DMS53 treated with DMSO at 0.1 percent for 48 hours (cell line): Measurements from ENCODE around the gene CHCHD6.

Experiments used
- DNase-seq: peaks from one replicate; lab custom pipeline; 2025; ENCODE audit not compliant: unreplicated experiment; lab: John Stamatoyannopoulos, UW

CHCHD6 gene

DNA sequence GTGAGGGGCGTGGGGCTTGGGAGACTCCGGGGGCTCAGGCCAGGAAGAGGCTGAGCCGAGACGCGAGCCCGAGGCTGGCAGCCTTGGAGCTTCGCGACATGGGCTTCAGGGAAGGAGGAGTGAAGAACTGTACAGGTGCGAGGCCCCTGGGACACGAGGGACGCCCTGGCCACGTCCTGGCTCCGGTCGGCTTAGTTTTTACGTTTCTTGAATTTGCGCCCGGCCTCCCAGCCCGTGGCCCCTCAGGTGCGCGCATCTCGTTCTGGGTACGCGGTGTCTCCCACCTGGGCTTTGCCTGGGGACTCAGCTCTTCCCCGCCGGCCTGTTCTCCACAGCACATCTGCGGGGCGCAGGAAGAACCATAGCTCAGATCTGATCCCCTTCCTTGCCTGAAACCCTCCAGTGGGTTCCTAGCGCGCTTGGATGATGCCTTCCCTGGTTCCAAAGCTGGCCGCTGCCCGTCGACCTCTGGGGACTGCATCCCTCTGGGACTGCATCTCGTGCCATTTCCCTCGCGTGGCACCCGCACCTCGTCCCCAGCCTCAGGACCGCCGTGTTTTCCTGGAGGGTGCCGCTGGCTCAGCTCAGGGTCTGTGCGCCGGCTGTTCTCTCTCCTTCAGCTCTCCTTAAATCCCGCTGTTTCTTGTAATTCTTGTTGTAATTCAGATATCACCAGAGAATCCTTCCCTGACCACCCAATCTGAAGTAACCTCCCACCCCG is 614 bp downstream of the CHCHD6 start:
- no peak for DNase-seq

DNA sequence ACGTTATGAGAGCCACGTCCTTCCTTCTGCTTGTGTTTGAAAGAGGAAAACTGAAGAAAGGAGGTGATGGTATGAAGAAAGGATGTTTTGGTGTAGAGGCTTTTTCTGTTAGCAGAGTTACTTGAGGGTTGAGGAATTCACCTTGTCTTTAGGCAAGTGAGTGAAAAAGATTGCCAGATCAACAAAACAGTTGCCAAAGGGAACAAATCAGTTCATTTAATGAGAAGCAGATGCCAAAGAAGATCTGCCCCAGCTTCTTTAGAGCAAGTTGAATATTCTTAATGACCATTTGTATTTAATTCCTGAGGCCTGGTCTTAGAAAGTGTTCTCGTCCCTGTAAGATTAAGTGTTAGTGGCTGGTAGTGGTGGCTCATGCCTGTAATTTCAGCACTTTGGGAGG is 2.6 kb downstream of the CHCHD6 start:
- DNase-seq: no peak

DNA sequence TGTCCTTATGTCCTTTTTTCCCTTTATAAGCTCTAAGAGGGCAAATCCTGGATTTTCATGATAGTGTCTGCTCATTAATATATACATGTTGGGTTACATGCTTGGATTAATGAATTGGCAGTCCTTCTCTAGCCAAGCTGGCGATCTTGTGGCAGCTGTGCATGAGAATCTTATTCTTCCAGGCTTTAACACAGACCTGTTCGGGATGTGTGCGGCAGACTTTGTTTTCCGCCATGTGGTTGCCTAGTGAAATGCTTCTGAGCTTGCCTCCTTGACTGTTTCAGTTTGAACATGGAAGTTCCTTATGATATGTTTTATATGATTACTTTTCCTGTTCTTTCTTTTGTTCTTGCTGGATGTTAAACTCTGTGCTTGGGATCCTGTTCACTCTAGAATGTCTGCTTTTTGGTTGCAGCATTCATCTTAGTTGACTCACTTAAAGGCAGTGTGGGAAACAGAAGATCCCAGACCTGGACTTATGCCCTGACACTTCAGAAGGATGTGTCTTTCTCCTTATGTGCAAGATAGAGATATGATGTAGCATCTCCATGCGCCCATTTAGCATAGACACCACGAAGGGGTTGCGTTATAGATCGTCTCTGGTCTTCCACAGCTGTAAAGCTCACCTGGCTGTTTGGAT is 7.2 kb downstream of the CHCHD6 start:
- DNase-seq: no peak

- no peak for DNase-seq
Observed at GRCh38 chr3:126713199-126713598, 9.2 kb downstream of the CHCHD6 start.

DNA sequence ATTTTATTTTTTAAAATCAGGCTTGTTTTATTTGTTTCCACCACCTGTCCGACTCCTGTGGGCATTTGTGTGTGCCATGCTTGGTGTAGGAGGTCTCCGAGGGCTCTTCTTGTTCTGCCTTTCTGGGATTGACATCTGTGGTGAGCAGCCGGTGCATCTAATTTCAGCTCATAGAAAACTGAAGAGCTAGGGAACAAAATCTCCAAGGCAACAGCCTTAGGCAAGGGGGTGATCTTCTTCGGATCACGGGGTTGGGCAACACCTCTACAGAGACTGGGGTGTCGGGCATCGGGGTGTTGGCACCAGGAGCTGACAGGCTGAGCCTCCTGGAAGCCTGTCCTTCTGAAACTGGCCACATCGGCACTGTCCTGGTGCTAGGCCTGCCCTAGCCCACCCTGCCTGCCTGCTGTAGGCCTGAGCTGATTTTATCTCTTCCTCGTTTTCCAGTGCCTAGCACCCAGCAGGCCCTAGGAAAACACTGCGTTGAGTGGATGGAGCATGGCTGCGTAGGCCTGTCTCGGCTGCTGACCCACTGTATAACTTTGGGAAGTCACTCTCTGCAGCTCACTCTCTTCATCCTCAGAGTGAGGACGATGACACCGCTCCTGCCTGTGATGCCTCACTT is 10.3 kb downstream of the CHCHD6 start:
- no peak for DNase-seq

DNA sequence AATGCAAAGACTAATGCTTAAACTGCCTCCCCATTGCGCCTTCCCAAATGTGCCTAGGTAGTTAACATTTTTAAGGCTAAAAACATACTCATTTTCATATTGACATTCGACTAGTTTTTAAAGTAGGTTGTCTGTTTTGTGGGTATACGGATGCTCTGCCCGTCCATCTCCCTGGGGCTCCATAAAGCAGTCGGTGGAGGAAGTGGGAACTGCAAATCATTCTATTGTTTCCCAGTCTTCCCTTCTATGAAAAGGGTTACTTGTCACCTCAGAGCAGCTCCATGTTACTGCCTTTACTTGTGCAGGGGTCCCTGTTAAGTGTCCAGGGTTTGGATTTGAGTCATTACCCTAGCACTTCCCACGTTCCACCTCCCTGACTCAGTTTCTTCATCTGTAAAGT is 10.9 kb downstream of the CHCHD6 start:
- no peak for DNase-seq

GRCh38 chr3:126715432-126715831 is 11.4 kb downstream of the CHCHD6 start:
- no peak for DNase-seq

DNA sequence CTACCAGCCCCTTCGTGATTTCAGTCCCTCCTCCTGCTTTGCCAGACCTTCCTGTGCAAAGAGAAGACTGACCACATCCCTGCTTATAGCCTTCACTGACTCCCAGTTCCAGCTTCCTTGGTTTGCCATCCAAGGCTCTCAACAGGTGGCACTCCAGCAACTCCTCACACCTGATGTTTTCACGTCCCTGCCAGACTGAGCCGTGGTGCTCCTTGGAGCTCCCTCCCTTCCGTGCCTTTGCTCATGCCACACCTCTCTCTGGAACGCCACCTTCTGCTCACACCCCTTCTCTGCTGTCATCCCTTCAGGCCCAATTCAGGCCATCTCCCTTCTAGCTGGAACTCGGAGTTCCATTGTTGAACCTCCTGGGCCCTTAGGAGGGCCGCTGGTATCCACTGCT is 12.0 kb downstream of the CHCHD6 start:
- DNase-seq: no peak

DNA sequence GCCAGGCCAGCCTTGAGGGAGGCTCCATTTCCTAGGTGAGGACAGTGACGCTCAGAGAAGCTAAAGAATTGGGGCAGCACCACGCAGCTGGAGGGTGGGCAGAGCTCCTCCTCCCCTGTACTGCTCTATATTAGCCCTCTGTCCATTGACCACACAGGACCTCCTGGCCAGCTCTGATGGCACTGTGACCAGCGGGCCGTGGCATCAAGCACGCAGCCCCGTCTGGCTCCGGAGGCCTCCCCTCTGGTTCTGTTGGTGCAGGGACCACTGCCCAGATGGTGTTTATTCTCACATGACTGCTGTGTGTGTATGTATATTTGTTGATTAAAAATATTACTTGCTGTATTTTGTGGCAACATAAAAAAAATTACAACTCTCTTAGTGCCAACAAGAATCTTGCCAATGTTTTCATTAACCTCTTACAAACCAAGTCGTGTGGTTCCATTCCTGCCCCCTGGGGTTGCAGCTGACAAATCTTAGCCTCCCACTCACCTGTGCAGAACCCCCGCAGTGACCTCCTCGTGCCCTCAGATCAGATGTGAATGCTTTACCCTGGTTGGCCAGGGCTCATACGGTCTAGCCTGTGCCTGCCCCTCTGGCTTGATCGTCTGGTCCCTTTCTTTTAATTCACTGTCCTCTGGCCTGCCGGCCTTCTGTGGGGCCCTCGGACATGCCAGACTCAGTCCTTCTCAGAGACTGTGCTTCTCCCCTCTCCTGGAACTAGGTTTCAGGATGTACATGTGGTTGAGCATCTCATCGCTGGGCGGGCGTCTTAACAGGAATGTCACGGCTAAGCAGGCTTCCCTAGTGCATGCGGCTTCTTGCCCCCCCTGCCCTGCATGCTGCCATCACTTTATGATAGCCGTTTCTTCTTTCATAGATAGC is 14.8 kb downstream of the CHCHD6 start:
- DNase-seq: no peak

DNA sequence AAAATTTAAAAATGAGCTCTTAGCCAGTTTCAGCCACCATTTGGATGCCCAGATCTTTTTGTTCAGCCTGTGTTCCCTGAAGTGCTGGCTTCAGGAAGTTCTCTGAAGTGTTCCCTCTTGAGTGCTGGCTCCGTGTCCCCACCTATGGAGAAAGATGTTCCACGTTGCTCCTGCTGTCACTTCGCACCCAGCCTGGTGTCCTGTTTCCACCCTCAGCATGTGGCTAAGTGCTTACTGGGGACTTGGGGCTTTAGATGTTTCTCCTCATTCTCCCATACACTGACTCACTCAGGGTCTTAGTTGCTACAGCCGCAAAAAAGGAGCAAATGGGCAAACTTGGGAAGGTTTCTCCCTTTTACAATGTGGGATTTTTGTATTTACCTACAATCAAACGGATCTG is 16.6 kb downstream of the CHCHD6 start:
- no peak for DNase-seq

GRCh38 chr3:126721246-126721645 is 17.2 kb downstream of the CHCHD6 start:
- no peak for DNase-seq

GRCh38 chr3:126723237-126723636 is 19.2 kb downstream of the CHCHD6 start:
- DNase-seq: no peak

- no peak for DNase-seq
Observed at GRCh38 chr3:126723801-126724200, 19.8 kb downstream of the CHCHD6 start.

DNA sequence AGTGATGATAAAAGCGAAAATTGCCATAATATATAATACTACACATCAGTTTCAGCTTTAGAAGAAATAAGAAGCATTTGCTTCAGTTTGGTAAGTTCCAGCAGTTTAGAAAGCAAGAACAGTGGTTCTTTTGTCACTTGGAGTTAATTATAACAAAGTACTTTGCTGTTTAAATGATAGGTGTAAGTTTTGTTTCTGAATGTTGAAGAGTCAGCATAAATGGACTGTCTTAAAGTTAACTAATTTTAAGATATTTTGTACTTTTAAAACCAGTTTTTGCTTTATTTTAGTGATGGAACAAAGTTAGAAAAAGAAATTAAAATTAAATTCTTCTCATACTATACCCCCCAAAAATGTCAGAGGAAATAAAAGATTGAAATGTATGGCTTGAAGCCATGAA is 24.6 kb downstream of the CHCHD6 start:
- no peak for DNase-seq

DNA sequence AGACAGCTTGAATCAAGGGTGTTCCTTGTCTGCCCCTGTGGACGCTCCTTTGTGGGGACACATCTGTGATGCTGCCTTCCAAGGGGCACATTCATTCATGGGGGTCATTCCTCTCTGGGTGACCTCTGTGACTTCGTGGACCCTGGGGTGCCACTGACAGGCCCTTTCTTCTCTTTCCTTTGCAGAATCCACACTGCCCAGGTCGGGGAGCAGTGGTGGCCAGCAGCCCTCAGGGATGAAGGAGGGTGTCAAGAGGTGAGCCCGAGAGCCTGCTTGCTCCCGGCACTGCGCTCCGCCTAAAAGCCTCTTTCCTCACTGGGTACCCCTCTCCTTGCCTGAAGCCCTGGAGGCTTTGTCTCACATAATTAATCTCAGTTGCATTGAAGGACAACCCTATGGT is 26.3 kb downstream of the CHCHD6 start:
- no peak for DNase-seq

GRCh38 chr3:126731044-126731443 is 27.0 kb downstream of the CHCHD6 start:
- no peak for DNase-seq

DNA sequence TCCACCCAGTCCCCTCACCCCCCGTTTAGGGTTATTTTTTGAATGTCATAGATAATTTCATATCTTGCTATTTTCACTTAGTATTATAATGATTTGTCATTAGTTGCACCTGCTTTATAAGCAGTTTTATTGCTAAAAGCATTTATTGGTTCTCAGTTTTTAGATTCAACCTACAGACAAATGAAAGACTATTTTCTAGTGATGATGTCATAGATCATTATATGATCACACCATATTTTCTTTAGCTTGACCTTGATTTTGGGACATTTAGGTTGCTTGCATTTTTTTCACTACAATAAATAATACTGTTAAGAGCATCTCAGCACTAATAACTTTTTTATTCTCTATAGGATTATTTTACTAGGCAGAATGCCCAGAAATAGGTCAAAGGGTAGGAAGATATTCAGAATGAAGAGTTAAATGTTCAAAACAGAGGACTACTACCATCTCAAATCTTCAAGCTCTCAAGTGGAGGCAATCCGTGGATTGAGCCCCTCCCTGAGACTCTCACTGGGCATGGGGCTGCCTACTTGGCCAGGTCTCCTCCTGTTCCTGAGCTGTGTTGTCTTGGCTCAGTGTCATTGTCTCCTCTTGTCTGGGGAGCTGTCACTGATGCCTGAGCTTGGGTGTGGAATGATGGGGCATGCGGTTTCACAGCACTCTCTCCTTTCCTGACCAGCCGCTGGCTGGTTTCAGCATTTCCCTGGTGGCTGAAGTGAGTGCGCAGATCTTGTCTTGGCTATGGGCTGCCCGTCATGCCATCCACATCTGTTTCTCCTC is 28.4 kb downstream of the CHCHD6 start:
- DNase-seq: no peak

DNA sequence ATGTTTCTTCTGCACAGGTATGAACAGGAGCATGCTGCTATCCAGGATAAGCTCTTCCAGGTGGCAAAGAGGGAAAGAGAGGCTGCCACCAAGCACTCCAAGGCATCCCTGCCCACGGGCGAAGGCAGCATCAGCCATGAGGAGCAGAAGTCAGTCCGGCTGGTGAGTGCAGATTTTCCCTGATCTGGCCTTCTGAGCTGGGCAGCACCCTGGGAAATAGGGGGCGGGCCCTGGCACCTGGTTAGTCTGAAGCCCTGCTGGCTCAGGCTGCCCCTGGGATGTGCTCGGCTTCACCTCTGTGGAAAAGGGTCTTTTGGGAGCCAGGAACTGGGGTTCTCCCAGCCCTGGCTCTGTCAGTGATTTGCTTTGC is 29.0 kb downstream of the CHCHD6 start:
- DNase-seq: no peak

- DNase-seq: no peak
Observed at GRCh38 chr3:126734106-126734723, 30.2 kb downstream of the CHCHD6 start.

GRCh38 chr3:126737527-126737926 is 33.5 kb downstream of the CHCHD6 start:
- DNase-seq: no peak
